ENCODE data around the gene TMX3. TPM values are rescaled to one million over a fixed set of nuclear protein-coding genes. Genes with fewer than 3 reads are reported as not detected.

The TMX3 gene
- total and polyA plus RNA-seq, 2 donors (not counting 3 experiments of a cell fraction or from before 2014, with no cell fraction given), result 20.0 to 65.5 TPM

DNA sequence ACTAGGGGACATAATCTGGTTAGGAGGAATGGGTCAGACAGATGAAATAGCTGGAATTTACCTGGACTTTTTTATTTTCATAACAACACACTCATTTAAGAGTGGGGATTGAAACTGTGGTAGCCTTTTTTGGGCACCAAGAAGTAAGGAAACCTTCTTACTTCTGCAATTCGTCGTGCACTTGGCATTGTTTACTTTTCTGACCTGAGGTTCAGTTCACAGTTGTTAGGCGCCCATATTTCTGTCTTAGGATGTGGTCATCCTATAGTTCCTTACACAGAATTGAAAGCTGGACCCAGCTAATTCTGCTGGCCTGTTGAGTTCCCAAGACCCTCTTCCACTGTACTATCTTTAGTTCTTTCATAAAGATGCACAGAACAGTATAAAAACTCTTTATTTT lies 72.9 kb downstream of the TMX3 start:
- BruUV-seq (replicated peaks), result no TSS peak
- Histone ChIP-seq H3K36me3 (ENCODE audit: control insufficient read depth in 2 of 2, extremely low read depth in 1 of 2, insufficient read depth in 2 of 2, low read length in 2 of 2) (no peaks in the 10 kb centered on the region), H2AFZ (ENCODE audit: low read depth, low read length) (no peak overlapping the region), H3K79me2 (ENCODE audit: control insufficient read depth, insufficient read depth, low read length) (no peaks in the 10 kb centered on the region), H4K20me1 (replicated peaks; ENCODE audit: control insufficient read depth, extremely low read depth, insufficient read depth, low read length) (no peaks in the 10 kb centered on the region), H3K9me1 (replicated peaks; ENCODE audit: control insufficient read depth, extremely low read depth, insufficient read depth, low read length) (no peaks in the 10 kb centered on the region), H3K4me1 (ENCODE audit: control insufficient read depth, extremely low read depth, insufficient read depth, low read length) (no peaks in the 10 kb centered on the region), H3K27me3 (ENCODE audit: control insufficient read depth in 2 of 2, insufficient read depth in 2 of 2, low read length in 2 of 2) (no peaks in the 10 kb centered on the region), H3K9ac (replicated peaks; ENCODE audit: extremely low read depth, insufficient read depth, low read length) (no peak overlapping the region), H3K4me2 (ENCODE audit: insufficient read depth, low read length) (no peak overlapping the region), H3K9me3 (replicated peaks; ENCODE audit: control insufficient read depth, insufficient read depth, low read length) (no peaks in the 10 kb centered on the region), H3K27ac (ENCODE audit: insufficient read depth, low read depth, low read length) (no peak overlapping the region), H3K4me3 (replicated peaks in 1 of 3; ENCODE audit: insufficient read depth in 1 of 3, low read depth in 1 of 3, low read length in 3 of 3) (no peak overlapping the region)
- FAIRE-seq (no peak), DNase-seq (ENCODE audit: low read depth, low spot score) (no peak)
- dilution Hi-C loops (cut with MboI; ENCODE audit: extremely low pct_ligation_motif_present, low sequenced_read_pairs), result no loop called here
- intact Hi-C loops (cut with micrococcal nuclease), result no loop called here
- TF ChIP-seq MYC (IDR thresholded peaks at IDR 0.05; ENCODE audit: low read depth, low read length) (no peak), EZH2 (IDR thresholded peaks at IDR 0.05; ENCODE audit: borderline replicate concordance, low read depth, low read length, severe bottlenecking) (no peak)
- ChIA-PET CTCF (interaction anchor here (1.1 kb wide), 1 partner anchor 12 kb away, joined by 3 read pairs; no protein-coding TSS in a partner anchor), POLR2A (no interaction called here)

DNA sequence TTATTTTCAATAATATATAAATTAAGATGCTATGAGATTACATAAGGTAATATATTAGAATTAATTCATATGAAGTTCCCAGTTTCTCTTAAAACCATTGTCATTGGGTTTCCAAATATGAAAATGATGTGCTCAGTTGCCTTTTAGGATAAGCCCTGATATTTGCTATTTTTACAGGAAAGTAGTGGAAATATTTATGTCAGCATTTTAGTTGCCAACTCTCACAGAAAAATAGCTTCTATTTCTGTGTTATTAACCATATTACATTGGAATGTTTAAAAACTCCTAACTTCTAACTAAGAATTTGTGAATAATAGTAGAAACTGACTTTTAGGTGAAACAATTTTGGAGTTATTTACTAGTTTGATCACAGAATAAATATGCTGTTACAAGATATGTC lies 74.0 kb downstream of the TMX3 start:
- CTCF ChIA-PET, result no interaction called here
- dilution Hi-C loops (cut with MboI; ENCODE audit: extremely low pct_ligation_motif_present, low sequenced_read_pairs), result no loop called here

More for the DNA sequence above, 74.0 kb downstream of the TMX3 start:
- H3K9me1 ChIP-seq (replicated peaks; ENCODE audit: control insufficient read depth, extremely low read depth, insufficient read depth, low read length), result no peaks in the 10 kb centered on the region
- no peaks in the 10 kb centered on the region for H3K9me3 ChIP-seq (replicated peaks; ENCODE audit: control insufficient read depth, insufficient read depth, low read length)
- no peaks in the 10 kb centered on the region for H3K79me2 ChIP-seq (ENCODE audit: control insufficient read depth, insufficient read depth, low read length)
- H3K27me3 ChIP-seq (ENCODE audit: control insufficient read depth in 2 of 2, insufficient read depth in 2 of 2, low read length in 2 of 2), result no peaks in the 10 kb centered on the region
- H4K20me1 ChIP-seq (replicated peaks; ENCODE audit: control insufficient read depth, extremely low read depth, insufficient read depth, low read length), result no peaks in the 10 kb centered on the region
- no peak overlapping the region for H2AFZ ChIP-seq (ENCODE audit: low read depth, low read length)
- no peak overlapping the region for H3K4me2 ChIP-seq (ENCODE audit: insufficient read depth, low read length)
- no peaks in the 10 kb centered on the region for H3K4me1 ChIP-seq (ENCODE audit: control insufficient read depth, extremely low read depth, insufficient read depth, low read length)
- no peaks in the 10 kb centered on the region for H3K36me3 ChIP-seq (ENCODE audit: control insufficient read depth in 2 of 2, extremely low read depth in 1 of 2, insufficient read depth in 2 of 2, low read length in 2 of 2)
- FAIRE-seq (no peak), DNase-seq (ENCODE audit: low read depth, low spot score) (no peak)
- no peak overlapping the region for H3K27ac ChIP-seq (ENCODE audit: insufficient read depth, low read depth, low read length)
- TF ChIP-seq GATA2 (IDR thresholded peaks at IDR 0.05; ENCODE audit: insufficient read depth, insufficient read length, low read depth, low read length) (no peak), POLR2AphosphoS5 (IDR thresholded peaks at IDR 0.05; ENCODE audit: insufficient read depth, low read depth, low read length) (no peak), EZH2 (IDR thresholded peaks at IDR 0.05; ENCODE audit: borderline replicate concordance, low read depth, low read length, severe bottlenecking) (no peak), MYC (IDR thresholded peaks at IDR 0.05; ENCODE audit: low read depth, low read length) (no peak), POLR2A (IDR thresholded peaks at IDR 0.05; ENCODE audit: low read depth, low read length) (no peak), FOS (IDR thresholded peaks at IDR 0.05; ENCODE audit: borderline replicate concordance, insufficient read depth, low read length) (no peak), JUN (IDR thresholded peaks at IDR 0.05; ENCODE audit: borderline replicate concordance, insufficient read depth, insufficient read length, low read depth) (no peak)
- TF ChIP-seq, protein P1, sequence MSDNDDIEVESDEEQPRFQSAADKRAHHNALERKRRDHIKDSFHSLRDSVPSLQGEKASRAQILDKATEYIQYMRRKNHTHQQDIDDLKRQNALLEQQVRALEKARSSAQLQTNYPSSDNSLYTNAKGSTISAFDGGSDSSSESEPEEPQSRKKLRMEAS (IDR thresholded peaks at IDR 0.05; ENCODE audit: insufficient read depth, insufficient read length), result no peak
- TF ChIP-seq, protein P2, sequence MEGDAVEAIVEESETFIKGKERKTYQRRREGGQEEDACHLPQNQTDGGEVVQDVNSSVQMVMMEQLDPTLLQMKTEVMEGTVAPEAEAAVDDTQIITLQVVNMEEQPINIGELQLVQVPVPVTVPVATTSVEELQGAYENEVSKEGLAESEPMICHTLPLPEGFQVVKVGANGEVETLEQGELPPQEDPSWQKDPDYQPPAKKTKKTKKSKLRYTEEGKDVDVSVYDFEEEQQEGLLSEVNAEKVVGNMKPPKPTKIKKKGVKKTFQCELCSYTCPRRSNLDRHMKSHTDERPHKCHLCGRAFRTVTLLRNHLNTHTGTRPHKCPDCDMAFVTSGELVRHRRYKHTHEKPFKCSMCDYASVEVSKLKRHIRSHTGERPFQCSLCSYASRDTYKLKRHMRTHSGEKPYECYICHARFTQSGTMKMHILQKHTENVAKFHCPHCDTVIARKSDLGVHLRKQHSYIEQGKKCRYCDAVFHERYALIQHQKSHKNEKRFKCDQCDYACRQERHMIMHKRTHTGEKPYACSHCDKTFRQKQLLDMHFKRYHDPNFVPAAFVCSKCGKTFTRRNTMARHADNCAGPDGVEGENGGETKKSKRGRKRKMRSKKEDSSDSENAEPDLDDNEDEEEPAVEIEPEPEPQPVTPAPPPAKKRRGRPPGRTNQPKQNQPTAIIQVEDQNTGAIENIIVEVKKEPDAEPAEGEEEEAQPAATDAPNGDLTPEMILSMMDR (IDR thresholded peaks at IDR 0.05; ENCODE audit: extremely low read depth in 1 of 2, insufficient read depth in 1 of 2, low read depth in 1 of 2, low read length in 2 of 2), result no peak
- POLR2A ChIA-PET, result no interaction called here
- no peak overlapping the region for H3K9ac ChIP-seq (replicated peaks; ENCODE audit: extremely low read depth, insufficient read depth, low read length)
- no TSS peak for BruUV-seq (replicated peaks)
- intact Hi-C loops (cut with micrococcal nuclease), result no loop called here
- H3K4me3 ChIP-seq (replicated peaks in 1 of 3; ENCODE audit: insufficient read depth in 1 of 3, low read depth in 1 of 3, low read length in 3 of 3), result no peak overlapping the region

Measured in endothelial cell of umbilical vein (primary cell).